Stimulated activated CD8-positive, alpha-beta memory T cell treated with anti-CD3 and anti-CD28 coated beads, Interleukin-12 subunit alpha, Interleukin-12 subunit beta, amount 100 ng/mL, for 1 hour (primary cell): ENCODE measurements around the gene CNR2.
"Not testable (repeated sequence)": the region's sequence is repeated elsewhere in the genome, so short reads cannot be mapped to it uniquely, and the experiment has no call there.

Experiments used
- DNase-seq: peaks from one replicate; pipeline ENCODE4 v3.0.0-alpha.2; 2020; ENCODE audit warnings: low read depth

Gene CNR2

GRCh38 chr1:23834156-23834555, 79.0 kb downstream of the CNR2 start:
- not testable (repeated sequence) for DNase-seq

GRCh38 chr1:23827717-23828116, 85.4 kb downstream of the CNR2 start:
- no peak for DNase-seq

- not testable (repeated sequence) for DNase-seq
Measured at GRCh38 chr1:23826590-23826989, 86.6 kb downstream of the CNR2 start.

- DNase-seq: no peak
Measured at GRCh38 chr1:23825762-23826522, 87.2 kb downstream of the CNR2 start.

- DNase-seq: peak; percentile 79
Measured at GRCh38 chr1:23825076-23825761, 87.9 kb downstream of the CNR2 start, which contains the start of gene HMGCL. Gene HMGCL (minus strand): TSS chr1:23825429. CDS start chr1:23825415, 14 bp downstream.

GRCh38 chr1:23824711-23825075, 88.5 kb downstream of the CNR2 start:
- no peak for DNase-seq

- DNase-seq: no peak
Measured at GRCh38 chr1:23823767-23824166, 89.4 kb downstream of the CNR2 start.
